GM18907 (cell line): ENCODE results near the gene CFAP70.
"Not testable (repeated sequence)": the region's sequence is repeated elsewhere in the genome, so short reads cannot be mapped to it uniquely, and the experiment has no call there.

Experiments
- ATAC-seq: cut with Tn5 transposase; IDR thresholded peaks from one replicate; pipeline ENCODE4 v1.9.1; 2021; ENCODE audit warnings: mild to moderate bottlenecking, moderate library complexity; ENCODE audit not compliant: unreplicated experiment

CFAP70 gene

DNA sequence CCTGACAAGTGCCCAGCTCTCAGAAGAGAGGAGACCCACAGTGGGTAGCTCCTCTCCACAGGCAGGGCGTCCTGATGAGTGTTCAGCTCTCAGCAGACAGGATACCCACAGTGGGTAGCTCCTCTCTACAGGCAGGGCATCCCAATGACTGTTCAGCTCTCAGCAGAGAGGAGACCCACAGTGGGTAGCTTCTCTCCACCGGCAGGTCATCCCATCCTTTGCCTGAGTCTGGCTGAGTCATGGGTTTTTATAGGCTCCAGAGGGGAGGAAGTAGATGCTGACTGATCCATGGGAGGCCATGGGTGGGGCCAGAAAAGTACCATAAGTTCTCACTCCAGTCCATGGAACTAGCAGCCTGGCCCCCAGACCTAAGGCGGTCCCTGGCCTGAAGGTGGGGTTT, 18.5 kb downstream of the CFAP70 start:
- no peak for ATAC-seq

DNA sequence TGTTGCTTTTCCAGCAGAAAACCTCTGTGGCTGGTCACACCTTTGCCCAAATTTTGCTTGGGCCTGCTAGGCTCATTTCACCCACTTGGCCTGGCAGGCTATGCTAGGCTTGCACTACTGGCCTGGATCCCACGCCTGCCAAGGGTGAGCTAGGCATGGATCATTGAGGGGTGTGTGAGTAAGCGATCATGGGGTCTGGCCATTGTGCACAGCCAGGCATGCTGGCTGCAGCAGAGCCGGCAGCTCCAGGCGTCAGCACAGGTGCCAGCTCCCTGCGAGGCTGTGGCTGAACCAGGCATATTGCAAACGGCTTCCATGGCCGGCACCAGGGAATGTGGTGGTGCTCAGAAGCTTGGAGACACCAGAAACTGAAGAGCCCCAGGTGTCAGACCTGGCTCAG, 19.2 kb downstream of the CFAP70 start:
- ATAC-seq, result no peak

GRCh38 chr10:73338801-73339368, 19.8 kb downstream of the CFAP70 start:
- ATAC-seq, result no peak

- no peak for ATAC-seq
These were observed 25.5 kb downstream of the CFAP70 start for GRCh38 chr10:73333202-73333601.

DNA sequence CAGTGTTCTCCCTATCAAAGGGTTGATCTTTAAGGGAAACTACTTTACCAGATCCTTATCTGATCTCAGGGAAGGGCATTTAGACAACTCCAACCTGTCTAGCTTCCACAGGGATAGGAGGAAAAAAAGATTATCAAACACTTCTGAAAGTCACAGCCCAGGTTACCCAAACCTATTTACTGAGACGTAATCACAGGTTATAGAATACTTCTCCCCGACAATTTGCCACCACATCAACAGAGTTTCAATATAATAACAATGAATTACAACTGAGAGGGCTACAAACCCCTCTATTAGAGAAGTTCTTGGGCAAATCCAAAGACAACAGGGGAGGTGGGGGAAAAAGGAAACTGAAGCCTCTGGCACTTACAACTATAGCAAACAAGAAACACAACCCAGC, 26.3 kb downstream of the CFAP70 start:
- no peak for ATAC-seq

DNA sequence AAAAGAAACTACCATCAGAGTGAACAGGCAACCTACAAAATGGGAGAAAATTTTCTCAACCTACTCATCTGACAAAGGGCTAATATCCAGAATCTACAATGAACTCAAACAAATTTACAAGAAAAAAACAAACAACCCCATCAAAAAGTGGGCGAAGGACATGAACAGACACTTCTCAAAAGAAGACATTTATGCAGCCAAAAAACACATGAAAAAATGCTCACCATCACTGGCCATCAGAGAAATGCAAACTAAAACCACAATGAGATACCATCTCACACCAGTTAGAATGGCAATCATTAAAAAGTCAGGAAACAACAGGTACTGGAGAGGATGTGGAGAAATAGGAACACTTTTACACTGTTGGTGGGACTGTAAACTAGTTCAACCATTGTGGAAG, 30.1 kb downstream of the CFAP70 start:
- not testable (repeated sequence) for ATAC-seq

GRCh38 chr10:73325290-73325689, 33.4 kb downstream of the CFAP70 start:
- not testable (repeated sequence) for ATAC-seq

- ATAC-seq, result not testable (repeated sequence)
These were observed 35.1 kb downstream of the CFAP70 start for GRCh38 chr10:73323582-73323981.

DNA sequence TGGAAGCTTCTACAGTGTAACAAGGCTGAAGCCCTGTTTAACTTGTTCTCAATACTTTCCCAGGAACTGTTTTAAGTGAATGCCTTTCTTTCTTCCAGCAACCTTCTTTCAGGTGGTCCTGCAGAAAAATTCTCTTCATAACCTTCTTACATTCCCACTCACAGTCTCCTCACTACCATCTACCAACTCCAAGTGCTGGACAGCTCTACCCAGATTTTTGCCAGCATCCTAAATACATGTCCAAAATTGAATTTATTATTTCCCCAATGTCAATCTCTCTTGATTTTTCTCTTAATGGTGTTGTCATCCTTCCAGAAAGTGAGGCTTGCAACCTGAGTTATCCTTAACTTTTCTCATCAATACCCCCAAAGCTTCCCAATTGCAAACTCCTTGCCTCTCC, 48.2 kb downstream of the CFAP70 start:
- ATAC-seq, result no peak

DNA sequence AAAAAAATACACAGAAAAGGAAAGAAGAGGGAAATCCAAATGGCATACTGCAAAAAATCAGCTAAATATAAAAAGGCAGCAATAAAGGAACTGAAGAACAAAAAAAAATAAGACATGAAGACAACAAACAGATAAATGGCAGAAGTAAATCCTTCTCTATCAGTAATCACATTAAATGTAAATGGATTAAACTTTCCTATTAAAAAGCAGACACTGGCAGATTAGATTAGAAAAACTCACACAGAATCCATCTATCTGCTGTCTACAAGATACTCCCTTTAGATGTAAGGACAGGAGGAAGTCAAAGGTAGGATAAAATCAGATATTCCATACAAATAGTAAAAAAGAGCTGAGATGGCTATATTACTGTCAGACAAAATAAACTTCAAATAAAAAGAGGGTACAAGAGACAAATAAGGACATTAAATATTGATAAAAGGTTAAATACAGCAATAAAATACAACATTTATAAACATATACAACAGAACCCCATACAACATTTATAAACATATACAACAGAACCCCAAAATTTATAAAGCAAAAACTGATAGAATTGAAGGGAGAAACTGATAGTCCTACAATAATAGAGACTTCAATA, 51.4 kb downstream of the CFAP70 start:
- ATAC-seq, result no peak

GRCh38 chr10:73306171-73306708, 52.4 kb downstream of the CFAP70 start:
- ATAC-seq, result no peak

DNA sequence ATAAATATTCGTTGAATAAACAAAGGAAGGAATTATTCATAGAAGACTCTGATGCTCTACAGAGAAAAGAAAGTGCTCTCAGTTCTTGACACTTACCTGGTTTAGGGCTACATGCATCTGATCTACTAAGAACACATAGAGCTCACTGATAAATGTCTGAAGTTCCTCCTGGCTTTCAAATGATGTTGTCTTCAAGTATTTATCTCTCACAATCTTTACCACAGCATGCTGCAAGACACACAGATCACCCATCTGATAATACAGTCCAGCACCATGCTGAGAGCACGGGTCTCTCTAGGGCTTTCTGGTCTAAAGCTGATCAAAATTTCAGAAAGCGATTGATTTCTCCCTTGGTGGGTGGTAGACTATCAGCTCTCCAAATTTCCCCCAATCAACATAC, 61.7 kb downstream of the CFAP70 start:
- ATAC-seq, result no peak

- ATAC-seq, result no peak
These were observed 65.2 kb downstream of the CFAP70 start for GRCh38 chr10:73293461-73293860.

DNA sequence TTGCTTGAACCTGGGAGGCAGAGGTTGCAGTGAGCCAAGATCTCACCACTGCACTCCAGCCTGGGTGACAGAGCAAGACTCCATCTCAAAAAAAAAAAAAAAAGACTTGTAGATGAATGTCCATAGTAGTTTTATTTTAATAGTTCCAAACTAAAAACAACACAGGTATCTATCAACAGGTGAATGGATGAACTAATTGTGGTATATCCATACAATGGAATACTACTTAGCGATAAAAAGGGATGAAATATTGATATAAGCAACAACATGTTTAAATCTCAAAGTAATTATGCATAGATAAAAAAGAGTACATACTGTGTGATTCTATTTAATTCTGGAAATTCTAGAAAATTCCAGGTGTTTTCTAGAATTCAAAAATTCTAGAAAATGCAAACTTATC, 68.7 kb downstream of the CFAP70 start:
- ATAC-seq, result no peak

DNA sequence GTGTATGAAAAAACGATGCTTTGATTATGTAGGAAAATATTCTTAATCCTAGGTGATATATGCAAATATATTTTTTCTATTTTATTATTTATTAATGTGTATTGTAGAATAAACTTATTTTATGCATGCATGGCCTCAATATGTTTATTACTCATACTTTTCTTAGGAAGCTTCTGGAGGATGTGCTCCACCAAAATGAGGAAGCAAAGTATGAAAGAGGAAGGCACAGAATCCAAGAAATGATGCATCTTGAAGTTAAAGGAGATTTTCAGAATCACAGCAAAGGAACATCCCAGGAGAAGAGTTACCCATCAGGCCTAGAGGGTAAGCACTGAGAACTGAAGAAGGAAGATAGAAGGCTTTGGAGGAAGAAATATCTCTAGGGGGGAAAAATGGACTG, 71.2 kb downstream of the CFAP70 start:
- ATAC-seq, result no peak

DNA sequence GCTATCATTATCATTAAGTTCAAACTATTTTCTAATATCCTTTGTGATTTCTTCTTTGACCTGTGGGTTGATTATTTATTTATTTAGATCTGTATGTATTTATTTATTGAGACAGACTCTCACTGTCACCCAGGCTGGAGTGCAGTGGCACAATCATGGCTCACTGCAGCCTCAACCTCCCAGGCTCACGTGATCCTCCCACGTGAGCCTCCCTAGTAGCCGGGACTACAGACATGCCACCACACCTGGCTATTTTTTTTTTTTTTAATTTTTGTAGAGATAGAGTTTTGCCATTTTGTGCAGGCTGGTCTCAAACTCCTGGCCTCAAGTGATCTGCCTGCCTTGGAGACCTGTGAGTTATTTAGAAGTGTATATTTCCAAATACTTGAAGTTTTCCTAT, 77.6 kb downstream of the CFAP70 start:
- ATAC-seq, result no peak

- no peak for ATAC-seq
These were observed 94.2 kb downstream of the CFAP70 start for GRCh38 chr10:73264423-73264822.

GRCh38 chr10:73263693-73264347, 94.8 kb downstream of the CFAP70 start:
- no peak for ATAC-seq

DNA sequence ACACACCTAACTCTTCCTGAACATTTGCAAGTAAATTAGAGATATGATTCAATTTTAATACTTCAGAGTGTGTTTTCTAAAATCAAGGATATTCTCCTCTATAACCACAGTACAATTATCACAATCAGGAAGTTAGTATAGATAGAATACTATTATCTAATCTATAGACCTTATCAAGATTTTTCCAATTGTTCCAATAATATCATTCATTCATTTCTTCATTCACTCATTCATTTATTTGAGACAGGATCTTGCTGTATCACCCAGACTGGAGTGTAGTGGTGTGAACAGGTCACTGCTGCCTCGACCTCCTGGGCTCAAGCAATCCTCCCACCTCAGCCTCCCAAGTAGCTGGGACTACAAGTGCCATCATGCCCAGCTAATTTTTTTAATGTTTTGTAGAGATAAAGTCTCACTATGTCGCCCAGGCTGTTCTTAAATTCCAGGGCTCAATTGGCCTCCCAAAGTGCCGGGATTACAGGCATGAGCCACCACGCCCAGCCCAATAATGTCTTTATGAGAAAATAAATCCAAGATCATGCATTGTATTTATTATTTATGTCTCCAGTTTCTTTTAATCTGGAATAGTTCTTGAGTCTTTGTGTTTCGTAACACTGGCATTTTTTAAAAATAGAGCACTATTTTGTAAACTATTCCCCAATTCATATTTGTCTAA, 95.6 kb downstream of the CFAP70 start:
- ATAC-seq, result no peak

DNA sequence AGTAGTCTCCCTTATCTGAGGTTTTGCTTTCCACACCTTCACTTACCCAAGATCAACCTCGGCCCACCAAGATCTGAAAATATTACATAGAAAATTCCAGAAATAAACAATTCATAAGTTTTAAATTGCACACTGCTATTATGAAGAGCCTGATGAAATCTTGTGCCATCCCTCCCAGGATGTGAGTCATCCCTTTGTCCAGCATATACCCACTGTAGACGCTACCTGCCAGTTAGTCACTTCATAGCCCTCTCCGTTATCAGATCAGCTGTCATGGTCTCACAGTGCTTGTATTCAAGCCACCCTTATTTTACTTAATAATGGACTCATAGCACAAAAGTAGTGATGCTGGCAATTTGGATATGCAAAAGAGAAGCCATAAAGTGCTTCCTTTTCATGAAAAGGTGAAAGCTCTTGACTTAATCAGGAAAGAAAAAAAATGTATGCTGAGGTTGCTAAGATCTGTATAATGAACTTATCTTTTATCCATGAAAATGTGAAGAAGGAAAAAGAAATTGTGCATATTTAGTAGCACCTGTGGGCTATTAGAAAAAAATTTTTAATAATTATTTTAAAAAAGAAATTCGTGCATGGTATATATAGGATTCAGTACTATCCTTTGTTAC, 96.4 kb downstream of the CFAP70 start:
- ATAC-seq, result no peak

- ATAC-seq, result no peak
These were observed 97.2 kb downstream of the CFAP70 start for GRCh38 chr10:73261362-73261995.
